Duodenal mucosa (tissue), 2 donors: ENCODE measurements around the gene ACOD1.

Experiments used
- H3K27ac ChIP-seq: one replicate; pipeline ENCODE4 v1.7.0; 2013; ENCODE audit warnings: low read depth, low read length
- H3K27me3 ChIP-seq, 2 donors: one replicate each; pipeline ENCODE4 v1.7.0; 2013; ENCODE audit warnings: low read length in 2 of 2, control low read depth in 1 of 2; ENCODE audit not compliant: insufficient read depth in 2 of 2, control insufficient read depth in 1 of 2
- H3K36me3 ChIP-seq, 2 donors: one replicate each; pipeline ENCODE4 v1.7.0; 2013; ENCODE audit warnings: low read length in 2 of 2, control low read depth in 1 of 2; ENCODE audit not compliant: insufficient read depth in 2 of 2, control insufficient read depth in 1 of 2
- H3K4me1 ChIP-seq, 2 donors: one replicate each; pipeline ENCODE4 v1.7.0; 2013; ENCODE audit warnings: low read length in 2 of 2, control low read depth in 1 of 2; ENCODE audit not compliant: insufficient read depth in 2 of 2, control insufficient read depth in 1 of 2
- H3K4me3 ChIP-seq, 2 donors: one replicate each; pipeline ENCODE4 v1.7.0; 2013; ENCODE audit warnings: low read length in 2 of 2, low read depth in 1 of 2
- H3K9ac ChIP-seq, 2 donors: one replicate each; pipeline ENCODE4 v1.7.0; 2013; ENCODE audit warnings: low read length in 2 of 2, low read depth in 1 of 2
- H3K9me3 ChIP-seq, 2 donors: one replicate each; pipeline ENCODE4 v1.7.0; 2013; ENCODE audit warnings: low read length in 2 of 2, control low read depth in 1 of 2; ENCODE audit not compliant: control insufficient read depth in 1 of 2

ACOD1 gene

GRCh38 chr13:77001540-77001939 lies 53.2 kb downstream of the ACOD1 start:
- H3K4me1 ChIP-seq: peaks cover 14 to 16% of the 10 kb centered on the region in 2 donors
- no peaks in the 10 kb centered on the region for H3K9me3 ChIP-seq
- no peak overlapping the region for H3K9ac ChIP-seq
- peaks cover 16 to 26% of the 10 kb centered on the region in 2 donors for H3K36me3 ChIP-seq
- H3K27me3 ChIP-seq: no peaks in the 10 kb centered on the region
- H3K4me3 ChIP-seq: no peak overlapping the region
- H3K27ac ChIP-seq: no peak overlapping the region

GRCh38 chr13:77001963-77002587 lies 53.8 kb downstream of the ACOD1 start:
- Histone ChIP-seq H3K4me1 (peaks cover 14 to 16% of the 10 kb centered on the region in 2 donors), H3K9me3 (no peaks in the 10 kb centered on the region), H3K27ac (no peak overlapping the region), H3K9ac (no peak overlapping the region), H3K36me3 (peaks cover 21 to 32% of the 10 kb centered on the region in 2 donors), H3K4me3 (no peak overlapping the region), H3K27me3 (no peaks in the 10 kb centered on the region)

GRCh38 chr13:77002590-77003190 lies 54.4 kb downstream of the ACOD1 start:
- Histone ChIP-seq H3K4me1 (peaks cover 14 to 16% of the 10 kb centered on the region in 2 donors), H3K36me3 (peaks cover 26 to 37% of the 10 kb centered on the region in 2 donors), H3K9ac (no peak overlapping the region), H3K27ac (no peak overlapping the region), H3K9me3 (no peaks in the 10 kb centered on the region), H3K4me3 (no peak overlapping the region), H3K27me3 (no peaks in the 10 kb centered on the region)
